ENCODE measurements around the gene SLC1A6.
"Not testable (repeated sequence)": the region's sequence is repeated elsewhere in the genome, so short reads cannot be mapped to it uniquely, and the experiment has no call there.

Gene SLC1A6

DNA sequence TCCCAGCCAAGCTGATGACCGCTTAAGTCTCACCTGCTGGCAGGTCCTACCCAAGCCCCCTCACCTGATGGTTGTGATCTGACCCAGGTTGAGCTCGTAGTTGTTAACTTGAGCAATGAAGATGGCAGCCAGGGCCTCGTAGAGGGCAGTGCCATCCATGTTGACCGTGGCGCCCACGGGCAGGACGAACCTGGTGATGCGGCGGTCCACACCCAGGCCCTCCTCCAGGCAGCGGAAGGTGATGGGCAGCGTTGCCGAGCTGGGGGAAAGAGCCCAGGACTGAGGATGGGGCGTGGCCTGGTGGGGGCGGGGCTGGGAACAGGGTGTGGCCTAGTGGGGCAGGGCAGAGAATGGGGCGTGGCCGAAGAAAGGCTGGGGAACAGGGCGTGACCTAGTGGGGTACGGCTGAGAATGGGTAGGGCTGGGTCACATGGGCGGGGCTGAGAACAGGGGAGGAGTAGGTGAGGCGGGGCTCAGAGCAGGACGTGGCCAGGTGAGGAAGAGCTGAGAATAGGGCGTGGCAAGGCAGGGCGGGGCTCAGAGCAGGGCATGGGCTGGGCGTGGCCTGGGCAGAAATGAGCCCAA lies 25.5 kb downstream of the SLC1A6 start:
- DNase-seq: no peak

GRCh38 chr19:14952767-14953166 lies 26.9 kb downstream of the SLC1A6 start:
- no peak for DNase-seq

GRCh38 chr19:14950421-14950820 lies 29.2 kb downstream of the SLC1A6 start:
- no peak for DNase-seq

- no peak for DNase-seq
These were observed 29.8 kb downstream of the SLC1A6 start for GRCh38 chr19:14949876-14950275.

DNA sequence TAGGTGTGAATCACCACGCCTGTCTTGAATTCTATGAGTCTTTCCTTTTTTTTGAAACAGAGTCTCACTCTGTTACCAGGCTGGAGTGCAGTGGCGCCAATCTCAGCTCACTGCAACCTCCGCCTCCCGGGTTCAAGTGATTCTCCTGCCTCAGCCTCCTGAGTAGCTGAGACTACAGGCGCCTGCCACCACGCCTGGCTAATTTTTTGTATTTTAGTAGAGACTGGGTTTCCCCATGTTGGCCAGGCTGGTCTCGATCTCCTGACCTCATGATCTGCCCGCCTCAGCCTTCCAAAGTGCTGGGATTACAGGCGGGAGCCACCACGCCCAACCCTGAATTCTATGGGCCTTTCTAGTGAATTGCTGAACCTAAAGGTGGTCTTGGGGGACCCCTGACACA lies 30.3 kb downstream of the SLC1A6 start:
- DNase-seq: not testable (repeated sequence)

DNA sequence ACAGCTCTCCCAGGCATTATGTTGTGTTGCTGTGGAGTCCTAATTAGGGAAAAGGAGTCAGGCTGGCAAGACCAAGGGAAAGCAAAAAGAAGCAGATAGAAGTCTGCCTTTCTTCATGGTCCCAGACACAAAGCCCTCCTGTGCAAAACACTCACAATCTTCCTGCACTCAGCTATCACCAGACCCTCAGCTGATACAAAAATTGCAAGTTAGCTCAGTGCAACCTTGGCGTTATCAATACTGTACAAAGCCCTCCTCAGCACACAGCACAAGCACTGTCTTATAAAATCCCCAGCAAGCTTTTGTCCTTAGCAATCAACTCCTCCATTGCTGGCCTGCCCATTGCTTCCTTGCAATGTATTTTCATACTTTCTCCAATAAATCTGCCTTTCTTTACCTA lies 35.2 kb downstream of the SLC1A6 start:
- no peak for DNase-seq

- DNase-seq: no peak
These were observed 36.1 kb downstream of the SLC1A6 start for GRCh38 chr19:14943601-14944000.

- no peak for DNase-seq
These were observed 38.5 kb downstream of the SLC1A6 start, which contains the start of gene OR7C2 for GRCh38 chr19:14941189-14941588. Gene OR7C2 (plus strand): TSS chr19:14941489. CDS start chr19:14941489, 0 bp downstream.

GRCh38 chr19:14940266-14940665 lies 39.4 kb downstream of the SLC1A6 start:
- DNase-seq: no peak

DNA sequence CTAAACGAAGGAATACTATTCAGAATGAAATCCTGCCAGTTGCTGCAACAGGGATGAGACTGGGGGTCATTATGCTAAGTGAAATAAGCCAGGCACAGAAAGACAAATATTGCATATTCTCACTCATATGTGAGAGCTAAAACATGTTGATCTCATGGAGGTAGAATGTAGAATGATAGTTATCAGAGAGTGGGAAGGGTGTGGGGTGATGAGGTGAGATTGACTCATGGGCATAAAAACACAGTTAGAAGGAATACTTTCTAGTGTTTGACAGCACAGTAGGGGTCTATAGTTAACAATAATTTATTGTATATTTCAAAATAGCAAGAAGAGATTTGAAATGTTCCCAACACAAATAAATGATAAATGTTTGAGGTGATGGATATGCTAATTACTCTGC lies 46.2 kb downstream of the SLC1A6 start:
- no peak for DNase-seq

DNA sequence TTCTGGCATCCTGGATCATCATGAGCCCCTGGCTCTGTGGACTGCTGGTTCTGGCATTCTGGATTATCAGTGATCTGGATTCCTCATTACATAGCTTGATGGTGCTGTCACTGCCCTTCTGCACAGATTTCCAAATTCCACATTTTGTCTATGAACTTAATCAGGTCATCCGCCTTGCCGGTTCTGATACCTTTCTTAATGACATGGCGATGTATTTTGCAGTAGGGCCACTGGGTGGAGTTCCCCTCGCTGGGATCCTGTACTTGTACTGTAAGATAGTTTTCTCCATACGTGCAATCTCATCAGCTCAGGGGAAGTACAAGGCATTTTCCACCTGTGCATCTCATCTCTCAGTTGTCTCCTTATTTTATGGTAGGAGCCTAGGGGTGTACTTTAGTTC lies 62.8 kb downstream of the SLC1A6 start:
- DNase-seq: no peak

DNA sequence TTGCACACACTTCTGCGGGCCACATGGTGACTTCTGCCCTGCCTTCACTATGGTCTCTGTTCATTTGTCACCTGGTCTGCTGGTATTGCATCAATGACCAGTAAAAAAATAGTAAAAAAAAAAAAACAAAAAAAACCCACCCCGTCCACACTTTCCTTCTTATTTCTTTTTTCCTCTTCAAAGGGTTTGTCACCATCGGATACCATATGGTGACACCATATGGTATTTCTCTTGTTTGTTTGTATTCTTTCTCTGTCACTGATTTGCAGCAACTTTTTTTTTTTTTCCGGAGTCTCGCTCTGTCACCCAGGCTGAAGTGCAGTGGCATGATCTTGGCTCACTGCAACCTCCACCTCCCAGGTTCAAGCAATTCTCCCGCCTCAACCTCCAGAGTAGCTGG lies 64.5 kb downstream of the SLC1A6 start:
- no peak for DNase-seq

DNA sequence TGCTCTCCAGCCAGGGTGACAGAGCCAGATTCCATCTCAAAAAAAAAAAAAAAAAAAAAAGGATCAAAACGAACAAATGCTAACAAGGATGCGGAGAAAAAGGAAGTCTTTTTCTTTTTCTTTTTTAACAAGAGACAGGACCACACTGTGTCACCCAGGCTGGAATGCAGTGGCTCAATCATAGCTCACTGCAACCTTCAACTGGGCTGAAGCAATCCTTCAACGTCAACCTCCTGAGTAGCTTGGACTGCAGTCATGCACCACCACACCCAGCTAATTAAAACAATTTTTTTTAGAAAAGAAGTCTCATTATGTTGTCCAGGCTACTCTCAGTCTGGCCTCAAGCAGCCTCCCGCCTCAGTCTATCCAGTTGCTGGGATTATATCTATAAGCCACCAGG lies 73.0 kb downstream of the SLC1A6 start:
- no peak for DNase-seq

GRCh38 chr19:14901675-14902260 lies 77.9 kb downstream of the SLC1A6 start:
- no peak for DNase-seq
